Fibroblast of lung (primary cell): ENCODE data around the gene FGF2. TPM values are rescaled to one million over a fixed set of nuclear protein-coding genes. Genes with fewer than 3 reads are reported as not detected.
"Not testable (repeated sequence)": the region's sequence is repeated elsewhere in the genome, so short reads cannot be mapped to it uniquely, and the experiment has no call there.

ENCODE experiments used
- DNase-seq, 2 donors: peaks; one replicate each; pipeline versions ENCODE4 v3.0.0 to v3.0.0-alpha.2; 2010; ENCODE audit warnings: low read depth in 2 of 2
- H2AFZ ChIP-seq: 2 replicates; pipeline ENCODE4 v1.5.1; 2012; ENCODE audit warnings: low read length, control low read depth, inconsistent platforms
- H3K27ac ChIP-seq: 2 replicates; pipeline ENCODE4 v1.5.1; 2011; ENCODE audit warnings: low read length, control low read depth; ENCODE audit not compliant: insufficient read depth
- H3K27me3 ChIP-seq: 2 replicates; pipeline ENCODE4 v1.5.1; 2011; ENCODE audit warnings: mild to moderate bottlenecking, low read length; ENCODE audit not compliant: control insufficient read depth, insufficient read depth
- H3K36me3 ChIP-seq: 2 replicates; pipeline ENCODE4 v1.5.1; 2011; ENCODE audit warnings: low read length; ENCODE audit not compliant: control insufficient read depth, insufficient read depth
- H3K4me1 ChIP-seq: 2 replicates; pipeline ENCODE4 v1.5.1; 2011; ENCODE audit warnings: low read length; ENCODE audit not compliant: control insufficient read depth, insufficient read depth; ENCODE audit errors: extremely low read depth
- H3K4me2 ChIP-seq: 2 replicates; pipeline ENCODE4 v1.5.1; 2011; ENCODE audit warnings: low read length, control low read depth; ENCODE audit not compliant: insufficient read depth; ENCODE audit errors: extremely low read depth
- H3K4me3 ChIP-seq, 4 experiments: fragments of 200-600 bp in 1 of 4; sonication (generic) in 1 of 4; replicated peaks in 1 of 4; 2 replicates each; pipeline ENCODE4 v1.5.1; 2011 to 2016; ENCODE audit warnings: low read length in 4 of 4, low read depth in 3 of 4, mild to moderate bottlenecking in 3 of 4, control low read depth in 2 of 4, inconsistent platforms in 1 of 4, mixed read lengths in 1 of 4; ENCODE audit not compliant: insufficient read depth in 1 of 4; ENCODE audit errors: control extremely low read depth in 1 of 4
- H3K79me2 ChIP-seq: 2 replicates; pipeline ENCODE4 v1.5.1; 2012; ENCODE audit warnings: mild to moderate bottlenecking, low read length, inconsistent platforms; ENCODE audit not compliant: control insufficient read depth, insufficient read depth
- H3K9ac ChIP-seq: 2 replicates; pipeline ENCODE4 v1.5.1; 2011; ENCODE audit warnings: mild to moderate bottlenecking, low read length, control low read depth; ENCODE audit not compliant: insufficient read depth
- H3K9me3 ChIP-seq: 2 replicates; pipeline ENCODE4 v1.5.1; 2012; ENCODE audit warnings: low read depth, low read length; ENCODE audit not compliant: control insufficient read depth, insufficient read depth
- H4K20me1 ChIP-seq: 2 replicates; pipeline ENCODE4 v1.5.1; 2011; ENCODE audit warnings: low read length; ENCODE audit not compliant: control insufficient read depth, insufficient read depth; ENCODE audit errors: extremely low read depth
- EZH2 ChIP-seq: IDR thresholded peaks from 2 replicates; pipeline ENCODE4 v1.5.1; 2012; ENCODE audit warnings: low read length, control low read depth, mild to moderate bottlenecking; ENCODE audit errors: missing control alignments
- polyA plus RNA-seq, 2 donors: library from polyadenylated mRNA; depleted of rRNA in 1 of 2; stranded (reverse) in 1 of 2; unstranded in 1 of 2; fragments of >200 nt; gene quantifications; 2 replicates each; pipeline ENCODE4 v1.2.1, GENCODE V29; 2011 to 2012; ENCODE audit warnings: missing spikeins in 1 of 2
- total RNA-seq: library from RNA; depleted of rRNA; stranded (reverse); fragments of >200 nt; gene quantifications from 2 replicates; pipeline ENCODE4 v1.2.1, GENCODE V29; 2014
- TF ChIP-seq, protein P1 (sequence below), 2 donors: IDR thresholded peaks in 1 of 2; conservative IDR thresholded peaks in 1 of 2; 1 replicate in 1 of 2; 2 replicates in 1 of 2; pipeline ENCODE4 v1.5.1; 2011 to 2012; ENCODE audit warnings: low read length in 2 of 2, control low read depth in 1 of 2, inconsistent platforms in 1 of 2, low read depth in 1 of 2, mild to moderate bottlenecking in 1 of 2

The FGF2 gene
- total and polyA plus RNA-seq, 2 donors (not counting 1 experiment from before 2014, with no cell fraction given): 38.5 to 98.3 TPM

GRCh38 chr4:122785099-122785498, 41.5 kb upstream of the FGF2 start:
- H3K9ac ChIP-seq: no peak overlapping the region
- no peaks in the 10 kb centered on the region for H4K20me1 ChIP-seq
- no peaks in the 10 kb centered on the region for H3K27me3 ChIP-seq
- DNase-seq: no peak
- H3K9me3 ChIP-seq: no peaks in the 10 kb centered on the region
- peaks cover 11% of the 10 kb centered on the region for H3K4me1 ChIP-seq
- no peaks in the 10 kb centered on the region for H3K36me3 ChIP-seq
- no peaks in the 10 kb centered on the region for H3K79me2 ChIP-seq
- H3K4me2 ChIP-seq: no peak overlapping the region
- H2AFZ ChIP-seq: no peak overlapping the region
- H3K27ac ChIP-seq: no peak overlapping the region
- no peak for TF ChIP-seq EZH2
- TF ChIP-seq, protein P1, sequence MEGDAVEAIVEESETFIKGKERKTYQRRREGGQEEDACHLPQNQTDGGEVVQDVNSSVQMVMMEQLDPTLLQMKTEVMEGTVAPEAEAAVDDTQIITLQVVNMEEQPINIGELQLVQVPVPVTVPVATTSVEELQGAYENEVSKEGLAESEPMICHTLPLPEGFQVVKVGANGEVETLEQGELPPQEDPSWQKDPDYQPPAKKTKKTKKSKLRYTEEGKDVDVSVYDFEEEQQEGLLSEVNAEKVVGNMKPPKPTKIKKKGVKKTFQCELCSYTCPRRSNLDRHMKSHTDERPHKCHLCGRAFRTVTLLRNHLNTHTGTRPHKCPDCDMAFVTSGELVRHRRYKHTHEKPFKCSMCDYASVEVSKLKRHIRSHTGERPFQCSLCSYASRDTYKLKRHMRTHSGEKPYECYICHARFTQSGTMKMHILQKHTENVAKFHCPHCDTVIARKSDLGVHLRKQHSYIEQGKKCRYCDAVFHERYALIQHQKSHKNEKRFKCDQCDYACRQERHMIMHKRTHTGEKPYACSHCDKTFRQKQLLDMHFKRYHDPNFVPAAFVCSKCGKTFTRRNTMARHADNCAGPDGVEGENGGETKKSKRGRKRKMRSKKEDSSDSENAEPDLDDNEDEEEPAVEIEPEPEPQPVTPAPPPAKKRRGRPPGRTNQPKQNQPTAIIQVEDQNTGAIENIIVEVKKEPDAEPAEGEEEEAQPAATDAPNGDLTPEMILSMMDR (conservative IDR thresholded peaks at IDR 0.05 in 1 of 2, IDR thresholded peaks at IDR 0.05 in 1 of 2; ENCODE audit: low read depth in 1 of 2, low read length in 2 of 2): no peak
- H3K4me3 ChIP-seq: no peak overlapping the region

DNA sequence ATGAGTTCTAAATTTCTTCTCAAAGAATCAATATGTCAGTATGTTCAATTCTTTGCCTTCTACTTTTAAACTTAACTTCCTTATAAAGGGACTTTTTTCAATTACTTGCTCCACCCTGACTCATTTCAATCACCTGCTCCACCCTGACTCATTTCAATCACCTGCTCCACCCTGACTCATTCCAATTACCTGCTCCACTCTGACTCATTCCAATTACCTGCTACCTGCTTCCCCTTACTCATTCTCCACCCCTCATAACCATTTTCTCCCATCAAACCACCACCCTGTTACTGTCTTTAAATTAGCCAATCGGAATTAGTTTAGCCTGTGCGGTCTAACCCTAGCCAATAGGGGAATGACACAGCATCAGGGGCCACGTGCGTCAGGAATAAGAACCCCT, 40.3 kb upstream of the FGF2 start:
- not testable (repeated sequence) for H3K27ac ChIP-seq, H3K79me2 ChIP-seq, H3K36me3 ChIP-seq, H3K27me3 ChIP-seq, H3K4me3 ChIP-seq, H3K4me2 ChIP-seq, DNase-seq, H3K9me3 ChIP-seq, H3K9ac ChIP-seq, H2AFZ ChIP-seq, H4K20me1 ChIP-seq
- peaks cover 11% of the 10 kb centered on the region for H3K4me1 ChIP-seq

GRCh38 chr4:122786920-122787319, 39.7 kb upstream of the FGF2 start:
- not testable (repeated sequence) for H3K27me3 ChIP-seq, H3K79me2 ChIP-seq, H3K9ac ChIP-seq, DNase-seq, H4K20me1 ChIP-seq, H3K4me2 ChIP-seq, H3K4me3 ChIP-seq, H3K9me3 ChIP-seq, H2AFZ ChIP-seq, H3K36me3 ChIP-seq, H3K27ac ChIP-seq
- H3K4me1 ChIP-seq: peaks cover 11% of the 10 kb centered on the region

GRCh38 chr4:122787940-122788339, 38.7 kb upstream of the FGF2 start:
- no peak for DNase-seq
- Histone ChIP-seq H3K9me3 (no peaks in the 10 kb centered on the region), H3K4me1 (peaks cover 7% of the 10 kb centered on the region), H3K4me2 (no peak overlapping the region), H3K27ac (no peak overlapping the region), H4K20me1 (no peaks in the 10 kb centered on the region), H2AFZ (no peak overlapping the region), H3K4me3 (no peak overlapping the region), H3K79me2 (no peaks in the 10 kb centered on the region), H3K36me3 (no peaks in the 10 kb centered on the region), H3K9ac (no peak overlapping the region), H3K27me3 (no peaks in the 10 kb centered on the region)
- no peak for TF ChIP-seq EZH2
- TF ChIP-seq, protein P1 (conservative IDR thresholded peaks at IDR 0.05 in 1 of 2, IDR thresholded peaks at IDR 0.05 in 1 of 2; ENCODE audit: low read depth in 1 of 2, low read length in 2 of 2): no peak
